ENCODE results near the gene TRAF2. TPM values are rescaled to one million over a fixed set of nuclear protein-coding genes. Genes with fewer than 3 reads are reported as not detected.
A peak's percentile ranks its signal among the peaks of the same experiment; 100 is the strongest.

Gene TRAF2
- total and polyA plus RNA-seq, 2 of the 4 experiments (the other 2 are of a cell fraction), result 6.6 to 12.0 TPM

DNA sequence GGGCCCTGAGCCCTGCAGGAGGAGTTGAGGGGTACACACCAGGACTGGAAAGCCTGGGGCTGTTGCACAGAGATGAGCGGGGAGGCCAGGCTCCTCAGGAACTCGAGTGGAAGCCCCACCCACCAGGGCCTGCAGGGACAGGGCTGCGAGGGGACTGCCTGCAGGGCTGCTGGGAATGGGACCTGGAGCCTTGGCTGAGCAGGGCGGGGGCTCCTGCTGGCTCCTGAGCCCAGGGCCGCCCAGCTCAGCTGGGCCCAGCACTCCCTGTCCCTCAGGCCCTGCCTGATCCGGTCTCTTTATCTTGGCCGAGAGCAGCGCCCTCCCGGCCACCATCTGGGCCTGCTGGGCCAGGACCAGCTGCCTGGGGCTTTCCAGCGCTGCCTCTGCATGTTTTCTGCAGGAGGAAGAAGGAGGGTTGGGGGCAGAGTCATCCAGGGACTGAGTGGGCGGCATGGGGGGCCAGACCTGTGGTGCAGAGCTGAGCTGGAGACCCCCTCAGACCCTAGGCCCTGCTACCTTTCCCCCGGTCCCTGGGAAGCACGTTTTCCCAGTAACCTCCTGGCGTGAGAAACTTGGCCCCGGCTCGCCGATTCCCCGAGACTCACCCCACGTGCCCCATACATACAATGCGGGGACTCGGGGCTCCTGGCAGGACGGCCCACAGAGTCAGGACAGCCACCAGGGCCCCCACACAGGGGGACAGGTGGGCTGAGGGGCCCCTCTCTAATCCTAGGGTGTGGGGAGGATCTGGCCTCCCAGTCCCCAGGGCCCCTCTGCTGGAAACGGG is 75.2 kb downstream of the TRAF2 start:
- H3K14ac ChIP-seq (replicated peaks; ENCODE audit: low read depth, low read length), result no peak overlapping the region
- no peak overlapping the region for H3K23ac ChIP-seq (ENCODE audit: low read depth, low read length)
- H2BK15ac ChIP-seq (ENCODE audit: low read depth, low read length), result no peak overlapping the region
- H3K9ac ChIP-seq (ENCODE audit: low read depth, low read length), result no peak overlapping the region
- in situ Hi-C loops (cut with MboI; ENCODE audit: low sequenced_read_pairs), result no loop called here
- no peak overlapping the region for H2AFZ ChIP-seq (replicated peaks; ENCODE audit: low read length, poor library complexity)
- WGBS, 2 experiments (ENCODE audit: extremely low coverage in 2 of 2, insufficient read length in 1 of 2), result 58% methylated on average over 4 of the region's 23 CpGs; no CpG with 5 or more reads in 1 of the 2 experiments
- no peak overlapping the region for H3K27ac ChIP-seq (ENCODE audit: insufficient read depth, low read length)
- H3K18ac ChIP-seq (ENCODE audit: low read depth, low read length), result no peak overlapping the region
- no peak overlapping the region for H2AK5ac ChIP-seq (ENCODE audit: low read depth, low read length)
- H3K4me3 ChIP-seq (ENCODE audit: insufficient read depth, low read depth, low read length), result no peak overlapping the region
- H2BK120ac ChIP-seq (ENCODE audit: low read depth, low read length), result no peak overlapping the region
- no peak overlapping the region for H3K4ac ChIP-seq (ENCODE audit: low read depth, low read length)
- H3K56ac ChIP-seq (ENCODE audit: extremely low read depth, insufficient read depth, low read length), result no peak overlapping the region
- no peaks in the 10 kb centered on the region for H3K36me3 ChIP-seq (ENCODE audit: control insufficient read depth, insufficient read depth, low read length)
- peaks cover 26% of the 10 kb centered on the region for H3K27me3 ChIP-seq (ENCODE audit: control insufficient read depth, insufficient read depth, low read length)
- H3K79me1 ChIP-seq (ENCODE audit: low read depth in 1 of 2, low read length in 2 of 2), result no peaks in the 10 kb centered on the region
- H2AK9ac ChIP-seq (replicated peaks; ENCODE audit: low read depth, low read length, poor library complexity), result no peak overlapping the region
- no peak overlapping the region for H4K91ac ChIP-seq (ENCODE audit: insufficient read depth, low read depth, low read length)
- intact Hi-C loops (cut with micrococcal nuclease), result no loop called here
- ChIA-PET POLR2A (ENCODE audit: unreplicated experiment) (no interaction called here), CTCF (interaction anchor here (1.0 kb wide), 1 partner anchor 14 kb away, joined by 4 read pairs; no protein-coding TSS in a partner anchor)
- TF ChIP-seq RCOR1 (IDR thresholded peaks at IDR 0.05; ENCODE audit: insufficient replicate concordance, low read length) (no peak), MAZ (IDR thresholded peaks at IDR 0.05; ENCODE audit: borderline replicate concordance, low read depth, low read length) (no peak), MXI1 (IDR thresholded peaks at IDR 0.05; ENCODE audit: borderline replicate concordance, low read depth, low read length) (no peak), CHD1 (IDR thresholded peaks at IDR 0.05; ENCODE audit: low read depth, low read length) (no peak), POLR2A (IDR thresholded peaks at IDR 0.05; ENCODE audit: low read depth, low read length) (no peak), FOS (IDR thresholded peaks at IDR 0.05; ENCODE audit: low read depth, low read length) (no peak), NFE2L2 (IDR thresholded peaks at IDR 0.05; ENCODE audit: low read depth, low read length) (no peak)
- TF ChIP-seq, protein P1, sequence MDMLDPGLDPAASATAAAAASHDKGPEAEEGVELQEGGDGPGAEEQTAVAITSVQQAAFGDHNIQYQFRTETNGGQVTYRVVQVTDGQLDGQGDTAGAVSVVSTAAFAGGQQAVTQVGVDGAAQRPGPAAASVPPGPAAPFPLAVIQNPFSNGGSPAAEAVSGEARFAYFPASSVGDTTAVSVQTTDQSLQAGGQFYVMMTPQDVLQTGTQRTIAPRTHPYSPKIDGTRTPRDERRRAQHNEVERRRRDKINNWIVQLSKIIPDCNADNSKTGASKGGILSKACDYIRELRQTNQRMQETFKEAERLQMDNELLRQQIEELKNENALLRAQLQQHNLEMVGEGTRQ (IDR thresholded peaks at IDR 0.05; ENCODE audit: low read depth, low read length), result no peak
- TF ChIP-seq, protein P2, sequence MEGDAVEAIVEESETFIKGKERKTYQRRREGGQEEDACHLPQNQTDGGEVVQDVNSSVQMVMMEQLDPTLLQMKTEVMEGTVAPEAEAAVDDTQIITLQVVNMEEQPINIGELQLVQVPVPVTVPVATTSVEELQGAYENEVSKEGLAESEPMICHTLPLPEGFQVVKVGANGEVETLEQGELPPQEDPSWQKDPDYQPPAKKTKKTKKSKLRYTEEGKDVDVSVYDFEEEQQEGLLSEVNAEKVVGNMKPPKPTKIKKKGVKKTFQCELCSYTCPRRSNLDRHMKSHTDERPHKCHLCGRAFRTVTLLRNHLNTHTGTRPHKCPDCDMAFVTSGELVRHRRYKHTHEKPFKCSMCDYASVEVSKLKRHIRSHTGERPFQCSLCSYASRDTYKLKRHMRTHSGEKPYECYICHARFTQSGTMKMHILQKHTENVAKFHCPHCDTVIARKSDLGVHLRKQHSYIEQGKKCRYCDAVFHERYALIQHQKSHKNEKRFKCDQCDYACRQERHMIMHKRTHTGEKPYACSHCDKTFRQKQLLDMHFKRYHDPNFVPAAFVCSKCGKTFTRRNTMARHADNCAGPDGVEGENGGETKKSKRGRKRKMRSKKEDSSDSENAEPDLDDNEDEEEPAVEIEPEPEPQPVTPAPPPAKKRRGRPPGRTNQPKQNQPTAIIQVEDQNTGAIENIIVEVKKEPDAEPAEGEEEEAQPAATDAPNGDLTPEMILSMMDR (conservative IDR thresholded peaks at IDR 0.05; ENCODE audit: low read depth, low read length), result no peak
- DNase-seq, result no peak
- dilution Hi-C loops (cut with HindIII; ENCODE audit: low sequenced_read_pairs, unreplicated experiment), result no loop called here
- no peak overlapping the region for H4K8ac ChIP-seq (ENCODE audit: low read depth in 2 of 2, low read length in 2 of 2)
- H3K9me3 ChIP-seq (ENCODE audit: control insufficient read depth, insufficient read depth, low read length), result peaks cover under 1% of the 10 kb centered on the region
- peak; percentile 10; the same call in 1 of the 2 replicates for ATAC-seq (ENCODE audit: low read depth)
- H3K9me1 ChIP-seq (ENCODE audit: insufficient read depth, low read length), result peaks cover 2% of the 10 kb centered on the region; the same call in 1 of the 2 replicates
- H4K20me1 ChIP-seq (ENCODE audit: insufficient read depth, low read length), result no peaks in the 10 kb centered on the region
- H3K4me2 ChIP-seq (ENCODE audit: low read depth, low read length), result no peak overlapping the region
- no peak overlapping the region for H4K5ac ChIP-seq (ENCODE audit: low read depth, low read length)
- no peaks in the 10 kb centered on the region for H3K4me1 ChIP-seq (ENCODE audit: control insufficient read depth, insufficient read depth, low read length)
- H2BK5ac ChIP-seq (ENCODE audit: low read depth, low read length, poor library complexity, severe bottlenecking), result no peak overlapping the region
- BruUV-seq (replicated peaks), result no TSS peak
- no peak overlapping the region for H2BK20ac ChIP-seq (ENCODE audit: low read depth, low read length)
